NAMALWA (cell line): ENCODE data around the gene TCEA3.

Experiments used
- DNase-seq: peaks from one replicate; pipeline ENCODE4 v3.0.0-alpha.2; 2015; ENCODE audit warnings: low spot score

Gene TCEA3

DNA sequence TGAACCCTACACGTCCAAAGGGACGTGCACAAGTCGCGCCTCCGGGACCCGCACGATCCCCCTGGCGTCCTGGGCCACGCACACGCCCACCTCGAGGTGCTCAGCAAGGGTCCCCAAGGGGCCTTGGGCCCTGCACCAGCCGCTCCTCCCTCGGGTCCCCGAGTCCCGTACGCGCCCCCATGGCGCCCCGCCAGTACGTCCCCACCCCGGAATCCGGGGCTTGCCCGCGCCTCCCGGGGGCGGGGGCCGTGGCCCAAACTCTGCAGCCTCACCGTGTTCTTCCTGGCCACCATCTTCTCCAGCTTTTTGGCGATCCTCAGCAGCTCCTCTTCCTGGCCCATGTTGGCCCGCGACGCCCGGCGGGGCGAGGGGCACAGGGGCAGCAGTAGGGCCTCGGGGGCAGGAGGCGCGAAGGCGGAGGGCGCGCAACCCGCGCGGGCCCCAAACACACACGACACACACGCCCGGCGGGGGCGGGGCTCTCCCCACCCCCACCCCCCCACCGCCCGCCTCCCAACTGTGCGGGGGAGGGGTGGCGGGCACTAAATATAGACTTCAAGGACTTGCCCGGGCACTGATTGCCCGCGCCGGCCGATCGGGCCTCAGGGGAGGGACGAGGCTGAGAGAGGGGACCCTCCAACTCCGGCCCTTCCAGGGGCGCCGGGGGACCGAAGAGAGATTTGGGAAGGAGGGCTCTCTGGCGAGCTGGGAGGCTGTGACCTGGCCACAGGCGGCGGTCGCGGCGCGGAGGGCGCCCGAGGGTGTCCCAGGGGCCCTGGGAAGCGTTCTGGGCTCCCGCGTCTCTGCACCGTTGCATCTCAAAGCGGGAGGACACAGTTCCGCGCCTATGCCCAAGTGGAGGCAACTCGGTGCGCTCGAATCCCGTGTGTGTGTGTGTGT is at the start of gene TCEA3:
TSS of gene TCEA3 (minus strand) at position 456 of the 900 bp plus-strand sequence. CDS start at position 341, 115 bp downstream.
- no peak for DNase-seq

DNA sequence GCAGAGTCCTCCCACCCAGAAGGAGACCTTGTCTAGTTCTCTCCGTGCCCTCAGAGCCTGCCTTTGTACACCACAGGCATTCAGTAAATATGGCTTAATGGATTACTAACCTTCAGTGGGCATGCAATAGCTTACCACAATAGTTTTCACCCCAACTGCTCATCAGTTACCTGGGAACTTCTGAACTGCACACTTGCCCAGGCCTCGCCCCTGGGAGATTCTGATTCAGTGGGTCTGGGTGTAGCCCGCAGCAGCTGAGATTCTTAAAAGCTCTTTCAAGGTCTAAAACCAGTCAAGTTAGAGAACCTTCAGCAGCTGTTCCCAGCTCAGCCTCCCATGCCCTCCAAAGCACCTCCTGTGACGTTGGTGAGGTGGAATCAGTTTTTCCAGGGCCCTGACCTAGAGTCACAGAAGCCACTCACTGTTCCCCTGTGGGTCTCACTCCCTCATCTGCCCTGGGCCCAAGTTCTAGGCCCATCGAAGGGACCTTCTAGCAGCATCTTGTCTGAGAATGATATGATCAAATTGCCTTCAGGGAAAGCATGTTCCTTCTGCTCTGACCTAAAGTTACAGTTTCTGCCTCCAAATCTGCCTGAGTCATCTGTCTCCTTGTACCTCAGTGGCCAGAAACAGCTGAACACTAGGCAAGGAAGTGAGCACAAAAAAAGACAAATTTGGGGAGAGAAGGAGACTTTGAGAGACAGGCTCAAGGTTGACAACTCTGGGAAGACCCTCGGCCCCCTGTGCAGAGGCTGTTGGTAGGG is 48.7 kb upstream of the TCEA3 start:
- DNase-seq = no peak

DNA sequence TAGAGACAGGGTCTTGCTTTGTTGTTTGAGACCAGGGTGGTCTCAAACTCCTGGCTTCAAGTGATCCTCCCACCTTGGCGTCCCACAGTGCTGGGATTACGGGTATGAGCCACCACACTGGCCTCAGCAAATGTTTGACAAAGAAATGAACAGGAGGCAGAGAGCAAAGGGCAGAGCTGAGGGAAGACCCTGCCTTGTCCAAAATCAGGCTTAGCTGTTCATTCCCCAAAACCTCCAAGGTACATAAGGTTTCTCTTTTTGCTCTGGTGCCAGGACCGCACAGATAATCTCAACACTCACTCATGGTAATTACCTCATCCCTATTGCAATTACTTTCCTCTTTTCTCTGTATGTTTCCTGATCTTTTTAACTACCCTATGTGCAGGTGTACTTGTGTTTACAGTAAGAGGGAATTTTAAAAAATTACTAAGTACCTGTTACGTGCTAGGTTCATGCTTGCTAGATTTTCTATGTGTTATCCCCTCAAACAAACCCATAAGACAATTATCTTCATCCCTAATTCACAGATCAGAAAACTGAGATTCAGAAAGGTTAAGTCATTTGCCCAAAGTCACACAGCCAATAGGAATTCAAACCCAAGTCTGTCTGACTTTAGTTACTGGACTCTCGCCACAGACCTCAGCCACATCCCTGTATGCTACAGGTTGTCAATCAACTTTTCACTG is 47.9 kb upstream of the TCEA3 start:
- DNase-seq = no peak

DNA sequence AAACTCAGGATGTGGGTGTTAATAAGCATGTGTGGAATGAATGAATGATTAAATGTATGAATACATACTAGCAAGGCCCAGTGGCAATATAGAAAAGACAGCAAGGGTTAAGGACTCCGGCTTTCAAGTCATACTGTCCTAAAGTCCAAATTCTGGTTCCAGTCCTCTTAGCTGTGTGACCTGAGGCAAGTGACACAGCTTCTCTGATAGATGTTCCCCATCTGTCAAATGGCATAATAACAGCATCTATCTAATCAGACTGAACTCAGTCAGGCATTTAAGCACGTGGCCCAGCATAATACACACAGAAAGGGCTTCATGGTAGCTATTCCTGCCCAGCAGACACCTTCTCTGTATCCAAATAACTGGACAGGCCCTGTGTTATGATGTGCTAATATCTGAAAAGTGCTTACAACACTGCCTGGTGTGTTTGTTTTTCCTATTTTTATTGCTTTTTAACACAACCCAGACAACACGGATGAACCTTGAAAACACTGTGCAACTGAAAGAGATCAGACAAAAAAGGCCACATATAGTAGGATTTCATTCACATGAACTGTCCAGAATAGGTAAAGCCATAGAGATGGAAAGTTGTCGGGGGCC is 47.0 kb upstream of the TCEA3 start:
- no peak for DNase-seq

- no peak for DNase-seq
Observed at GRCh38 chr1:23470282-23471070, 45.9 kb upstream of the TCEA3 start.

GRCh38 chr1:23469372-23469982 is 44.9 kb upstream of the TCEA3 start:
- no peak for DNase-seq

- no peak for DNase-seq
Observed at GRCh38 chr1:23466423-23466989, 42.0 kb upstream of the TCEA3 start.

DNA sequence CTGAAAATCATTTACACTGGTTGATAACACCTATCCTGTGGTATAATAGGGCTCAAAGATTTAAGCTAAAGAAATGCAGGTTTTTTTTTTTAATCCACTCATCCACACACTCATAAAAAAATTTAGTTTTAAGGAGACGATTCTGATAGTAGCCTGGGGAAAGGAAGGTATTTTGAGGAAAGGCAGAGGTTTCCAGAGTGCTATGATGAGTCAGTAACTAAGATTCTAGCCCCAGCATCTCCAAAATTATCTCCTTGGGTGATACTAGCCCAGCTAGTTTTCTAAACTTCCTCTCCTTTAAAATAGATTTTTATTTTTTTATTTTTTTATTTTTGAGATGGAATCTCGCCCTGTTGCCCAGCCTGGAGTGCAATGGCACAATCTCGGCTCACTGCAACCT is 38.7 kb upstream of the TCEA3 start:
- no peak for DNase-seq

- no peak for DNase-seq
Observed at GRCh38 chr1:23462766-23463165, 38.2 kb upstream of the TCEA3 start.

DNA sequence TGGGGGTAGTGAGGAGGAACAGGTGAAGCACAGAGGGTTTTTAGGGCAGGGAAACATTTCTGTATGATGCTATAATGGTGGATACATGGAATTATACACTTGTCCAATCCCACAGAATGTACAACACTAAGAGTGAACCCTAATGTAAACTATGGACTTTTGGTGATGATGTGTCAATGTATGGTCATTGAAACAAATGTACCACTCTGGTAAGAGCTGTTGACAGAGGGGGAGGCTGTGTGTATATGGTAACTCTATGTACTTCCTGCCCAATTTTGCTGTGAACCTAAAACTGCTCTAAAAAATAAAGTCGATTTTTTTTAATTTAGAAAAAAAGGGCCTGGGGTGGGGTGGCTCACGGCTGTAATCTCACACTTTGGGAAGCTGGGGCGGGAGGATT is 36.5 kb upstream of the TCEA3 start:
- DNase-seq = no peak

GRCh38 chr1:23460519-23460918 is 36.0 kb upstream of the TCEA3 start:
- no peak for DNase-seq

DNA sequence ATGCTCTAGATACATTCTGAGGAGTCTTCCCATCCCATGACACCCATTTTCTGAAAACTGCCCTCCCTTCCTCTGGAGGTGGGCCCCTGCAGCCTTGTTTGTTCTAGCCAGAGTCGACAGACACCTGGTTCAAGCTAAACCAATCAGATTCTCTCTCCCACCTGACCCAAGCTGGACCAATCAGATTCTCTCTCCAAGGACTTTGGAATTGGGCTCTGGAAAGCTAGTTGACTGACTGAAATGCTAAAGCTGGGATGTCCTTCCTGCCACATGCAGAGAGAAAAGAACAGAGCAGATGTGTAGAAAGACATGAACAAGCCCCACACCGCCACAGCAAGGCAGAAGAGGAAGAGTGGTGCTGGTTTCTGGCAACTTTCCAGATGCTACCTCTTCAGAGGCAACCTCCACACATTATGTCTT is 34.8 kb upstream of the TCEA3 start:
- no peak for DNase-seq

- DNase-seq = no peak
Observed at GRCh38 chr1:23456226-23456625, 31.7 kb upstream of the TCEA3 start.

- DNase-seq = no peak
Observed at GRCh38 chr1:23453455-23454000, 29.0 kb upstream of the TCEA3 start.

GRCh38 chr1:23452011-23452411 is 27.5 kb upstream of the TCEA3 start:
- no peak for DNase-seq

DNA sequence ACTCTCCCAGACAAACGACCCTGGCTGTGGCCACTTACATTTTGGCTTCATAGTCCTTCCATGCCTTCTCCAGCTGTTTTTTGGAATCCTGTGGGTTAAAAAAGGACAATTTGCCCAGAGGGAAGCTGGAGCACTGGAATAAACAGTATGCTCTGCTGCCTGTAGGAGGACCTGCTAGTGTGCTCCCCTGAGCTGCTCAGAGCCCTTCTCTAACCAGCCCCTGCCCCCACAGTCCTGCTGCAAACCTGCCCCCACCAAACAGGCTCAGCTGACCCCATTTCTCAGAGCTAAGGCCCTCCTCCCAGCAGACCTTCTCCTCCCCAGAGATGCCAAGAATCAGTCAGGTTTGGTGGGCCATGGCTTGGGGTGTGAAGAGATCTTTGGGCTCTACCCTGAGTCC is 26.9 kb upstream of the TCEA3 start:
- no peak for DNase-seq

GRCh38 chr1:23450894-23451293 is 26.3 kb upstream of the TCEA3 start:
- DNase-seq = no peak

- no peak for DNase-seq
Observed at GRCh38 chr1:23449958-23450357, 25.4 kb upstream of the TCEA3 start.

DNA sequence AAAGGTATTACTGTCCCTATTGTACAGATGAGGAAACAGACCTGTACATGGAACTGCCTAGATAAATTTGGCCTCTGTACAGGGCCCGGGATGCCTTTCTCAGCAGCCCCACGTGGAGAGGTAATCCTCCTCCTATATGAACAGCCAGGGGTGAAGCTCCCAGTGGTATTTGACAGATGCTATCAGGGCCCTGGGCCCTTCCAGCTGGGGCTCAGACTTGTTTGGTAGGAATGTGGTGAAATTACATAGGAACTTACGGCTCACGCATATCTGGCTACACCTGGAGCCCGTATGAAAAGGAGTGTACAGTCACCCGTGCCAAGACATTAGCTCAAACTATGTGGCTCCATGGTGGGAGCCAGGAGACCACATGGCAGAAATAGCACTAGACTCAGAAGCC is 24.8 kb upstream of the TCEA3 start:
- no peak for DNase-seq

DNA sequence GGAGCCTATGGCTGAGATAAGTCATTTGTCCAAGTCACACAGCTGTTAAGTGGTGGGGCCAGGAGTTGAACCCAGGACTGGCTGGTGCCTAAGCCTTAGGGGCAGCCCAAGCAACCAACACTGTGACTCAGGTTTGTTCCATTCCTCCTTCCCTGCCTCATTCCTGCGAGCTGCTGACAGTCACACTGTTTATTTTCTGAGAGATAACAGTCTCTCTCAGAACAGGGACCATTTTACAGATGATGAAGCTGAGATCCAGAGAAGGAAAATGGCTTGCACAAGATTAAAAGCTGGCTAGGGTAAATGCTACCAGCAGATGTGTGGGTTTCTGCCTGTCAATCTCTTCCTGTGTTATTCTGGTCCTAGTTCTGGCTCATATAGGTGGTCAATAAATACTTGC is 24.3 kb upstream of the TCEA3 start:
- no peak for DNase-seq
